ENCODE data around the gene AP5Z1. TPM values are rescaled to one million over a fixed set of nuclear protein-coding genes. Genes with fewer than 3 reads are reported as not detected.

AP5Z1 gene
- total RNA-seq, 1 donor from 2014 or later: 14.7 TPM

- no peak for FAIRE-seq
- DNase-seq (ENCODE audit: low spot score in 2 of 2): no peak
Observed at GRCh38 chr7:4817178-4817901, 41.9 kb downstream of the AP5Z1 start.

DNA sequence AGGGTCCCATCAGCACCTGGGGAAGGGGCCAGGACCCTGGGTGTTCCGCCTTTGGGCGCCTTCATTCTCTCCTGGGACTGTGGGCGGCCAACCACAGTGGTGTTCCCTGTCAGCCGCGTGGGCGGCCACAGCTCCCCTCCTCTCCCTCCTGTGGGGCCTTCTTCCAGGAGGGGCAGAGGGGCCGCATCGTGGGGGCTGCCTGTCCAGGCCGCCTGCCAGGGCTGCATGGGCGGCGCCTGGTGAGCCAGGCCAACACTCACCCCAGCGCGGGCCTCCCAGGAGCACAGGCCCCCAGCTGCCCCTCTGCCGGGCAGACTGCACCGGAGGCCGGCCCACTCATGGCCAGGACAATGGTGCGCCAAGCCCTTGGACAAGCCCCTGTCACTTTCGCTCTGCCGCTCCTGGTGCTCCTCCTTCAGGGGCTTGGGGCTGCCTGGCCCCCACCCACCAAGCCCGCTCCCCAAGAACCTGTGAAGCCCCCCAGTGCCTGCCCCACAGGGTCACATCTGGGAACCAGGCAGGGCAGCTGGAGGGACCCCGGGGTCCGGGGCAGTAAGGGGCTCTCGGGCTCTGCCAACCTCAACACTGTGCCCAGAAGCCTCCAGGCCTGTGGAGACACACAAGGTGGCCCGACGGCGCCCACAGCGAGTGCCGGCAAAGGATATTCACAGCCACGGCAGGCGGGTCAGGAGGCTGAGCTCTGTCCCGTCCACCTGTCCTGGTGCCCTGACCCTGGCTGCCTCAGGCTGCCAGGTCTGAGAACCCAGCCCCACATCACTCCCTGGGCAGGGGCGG lies 42.8 kb downstream of the AP5Z1 start:
- no peak for FAIRE-seq

DNA sequence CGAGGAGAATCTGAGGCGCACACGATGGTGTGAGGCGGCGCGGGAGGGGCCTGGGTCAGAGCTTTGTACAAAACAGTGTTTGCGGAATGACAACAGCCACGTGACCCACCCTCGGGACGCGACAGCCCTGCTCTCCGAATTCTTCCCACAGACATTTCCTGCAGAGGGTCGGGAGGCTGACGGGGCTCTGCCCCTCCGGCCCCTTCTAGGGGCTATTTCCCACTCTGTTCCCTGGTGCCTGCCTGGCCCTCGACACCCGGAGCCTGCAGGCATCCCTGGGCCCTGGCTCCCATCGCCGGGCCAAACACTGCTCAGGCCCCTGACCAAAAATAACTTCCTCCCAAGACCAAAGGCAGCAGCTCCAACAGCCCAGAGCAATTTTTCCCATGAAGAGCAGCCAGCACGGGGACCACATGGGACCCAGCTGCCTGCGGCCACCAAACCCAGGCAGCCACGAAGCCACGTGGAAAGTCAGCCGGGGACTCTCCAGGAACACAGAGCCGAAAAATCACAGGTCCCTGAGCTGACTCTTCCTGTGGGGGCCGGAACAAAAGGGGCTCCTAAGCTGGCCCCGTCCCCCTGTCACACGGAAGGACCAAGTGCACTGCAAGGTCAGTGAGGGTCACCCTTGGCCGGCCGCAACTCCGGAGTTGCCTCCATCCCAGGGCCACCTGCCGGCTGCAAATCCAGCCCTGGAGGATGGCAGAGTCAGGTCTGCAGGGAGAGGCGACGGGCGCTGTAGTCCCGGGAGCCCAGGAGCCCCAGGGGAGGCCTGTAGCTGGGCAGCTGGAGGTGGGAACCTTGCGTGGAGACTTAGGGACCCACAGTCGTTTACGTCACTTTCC lies 44.4 kb downstream of the AP5Z1 start:
- FAIRE-seq (no peak), DNase-seq (ENCODE audit: low spot score in 2 of 2) (no peak)

More for the DNA sequence above, 42.8 kb downstream of the AP5Z1 start:
- DNase-seq (ENCODE audit: low spot score in 2 of 2): no peak

GRCh38 chr7:4820405-4820966 lies 45.1 kb downstream of the AP5Z1 start:
- DNase-seq (ENCODE audit: low spot score in 2 of 2): no peak
- FAIRE-seq: no peak

DNA sequence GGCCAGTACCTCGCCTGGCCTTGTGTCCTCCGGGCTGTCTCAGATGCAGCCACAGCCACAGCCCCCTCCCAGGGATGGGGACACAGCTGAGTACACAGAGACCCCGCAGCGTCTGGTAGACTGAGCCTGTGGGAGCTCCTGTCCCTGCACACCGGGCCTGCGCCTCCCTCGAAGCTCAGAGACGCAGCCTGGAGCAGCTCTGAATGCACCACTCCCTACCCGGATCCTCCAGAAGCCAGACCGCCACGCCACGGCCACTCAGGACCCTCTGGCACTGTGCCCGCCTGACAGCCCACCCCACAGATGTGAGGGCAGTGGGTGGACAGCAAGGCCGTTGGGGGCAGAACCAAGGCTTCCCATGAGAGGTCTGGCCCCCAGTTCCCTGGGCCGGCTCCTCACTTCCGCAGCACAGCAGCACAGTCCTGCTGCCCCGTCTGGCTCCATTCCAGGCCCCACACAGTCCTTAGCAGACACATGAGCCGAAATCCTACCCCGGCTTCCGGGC lies 45.6 kb downstream of the AP5Z1 start:
- DNase-seq (ENCODE audit: low spot score in 2 of 2) (no peak), FAIRE-seq (no peak)

GRCh38 chr7:4822677-4823076 lies 47.3 kb downstream of the AP5Z1 start:
- DNase-seq (ENCODE audit: low spot score in 2 of 2): no peak
- no peak for FAIRE-seq

DNA sequence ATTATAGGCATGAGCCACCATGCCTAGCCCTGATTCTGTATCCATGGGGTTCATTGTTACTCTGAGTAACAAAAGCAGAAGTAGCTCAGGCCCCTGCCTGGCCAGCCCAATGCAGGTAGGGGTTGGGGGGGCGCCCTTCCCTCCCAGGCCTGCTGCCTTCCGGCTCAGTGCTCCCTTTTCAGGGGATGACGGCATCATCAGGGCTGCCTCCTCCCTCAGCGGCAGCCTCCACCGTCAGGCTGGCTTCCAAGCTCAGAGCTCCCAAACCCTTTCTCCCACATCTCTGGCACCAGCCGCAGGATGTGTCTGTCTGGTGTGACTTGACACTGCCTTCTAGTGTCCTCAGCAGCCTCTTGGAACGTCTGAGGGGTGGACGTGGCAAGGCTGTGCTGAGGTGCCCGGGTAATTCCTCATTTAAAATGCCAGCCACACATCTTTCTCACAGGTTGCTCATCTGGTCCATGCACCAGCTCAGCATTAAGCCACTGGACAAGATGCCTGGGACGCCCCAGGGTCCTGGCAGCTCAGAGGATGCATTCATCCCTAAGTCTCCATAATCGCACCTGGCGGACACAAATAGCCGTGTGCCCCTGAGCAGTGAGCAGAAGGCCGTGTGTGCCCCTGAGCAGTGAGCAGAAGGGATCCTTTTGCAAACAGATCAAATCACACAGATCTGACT lies 48.2 kb downstream of the AP5Z1 start:
- FAIRE-seq (no peak), DNase-seq (ENCODE audit: low spot score in 2 of 2) (no peak)

GRCh38 chr7:4824120-4824775 lies 48.8 kb downstream of the AP5Z1 start:
- FAIRE-seq (no peak), DNase-seq (ENCODE audit: low spot score in 2 of 2) (no peak)

- no peak for DNase-seq (ENCODE audit: low spot score in 2 of 2)
- FAIRE-seq: no peak
Observed at GRCh38 chr7:4825081-4825480, 49.7 kb downstream of the AP5Z1 start.

DNA sequence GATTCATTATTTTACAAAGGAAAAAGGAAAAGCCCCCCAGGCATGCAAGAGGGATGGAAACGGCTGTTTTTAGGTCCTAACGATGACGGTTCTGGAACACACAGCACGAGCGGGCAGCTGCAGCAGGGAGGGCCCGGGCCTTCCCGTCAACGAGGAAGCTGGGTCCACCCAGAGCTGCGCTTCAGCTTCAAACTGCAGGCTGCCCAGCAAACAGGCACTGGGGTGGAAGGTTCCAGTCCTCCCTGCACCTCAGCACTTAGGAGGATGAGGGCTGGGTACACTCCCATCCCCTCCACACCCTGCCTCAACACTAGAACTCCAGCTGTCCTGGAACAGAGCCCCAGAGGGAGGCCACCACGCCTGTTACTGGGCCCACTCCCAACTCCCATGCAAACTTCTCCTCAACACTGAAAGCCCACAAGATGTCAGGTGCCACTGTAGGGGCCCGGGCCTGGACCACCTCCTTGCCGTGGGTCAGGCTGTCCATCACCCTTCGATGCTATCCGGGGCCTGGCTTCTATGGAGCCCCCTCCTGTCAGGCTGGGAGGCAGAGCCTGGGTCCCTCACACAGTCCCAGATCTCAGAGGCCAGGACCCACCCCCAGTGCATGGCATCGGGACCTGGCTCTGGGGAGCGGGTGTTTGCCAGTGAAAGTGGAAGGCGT lies 53.4 kb downstream of the AP5Z1 start:
- no peak for DNase-seq (ENCODE audit: low spot score in 2 of 2)
- no peak for FAIRE-seq

GRCh38 chr7:4830176-4830575 lies 54.8 kb downstream of the AP5Z1 start:
- DNase-seq (ENCODE audit: low spot score in 2 of 2) (no peak), FAIRE-seq (no peak)

DNA sequence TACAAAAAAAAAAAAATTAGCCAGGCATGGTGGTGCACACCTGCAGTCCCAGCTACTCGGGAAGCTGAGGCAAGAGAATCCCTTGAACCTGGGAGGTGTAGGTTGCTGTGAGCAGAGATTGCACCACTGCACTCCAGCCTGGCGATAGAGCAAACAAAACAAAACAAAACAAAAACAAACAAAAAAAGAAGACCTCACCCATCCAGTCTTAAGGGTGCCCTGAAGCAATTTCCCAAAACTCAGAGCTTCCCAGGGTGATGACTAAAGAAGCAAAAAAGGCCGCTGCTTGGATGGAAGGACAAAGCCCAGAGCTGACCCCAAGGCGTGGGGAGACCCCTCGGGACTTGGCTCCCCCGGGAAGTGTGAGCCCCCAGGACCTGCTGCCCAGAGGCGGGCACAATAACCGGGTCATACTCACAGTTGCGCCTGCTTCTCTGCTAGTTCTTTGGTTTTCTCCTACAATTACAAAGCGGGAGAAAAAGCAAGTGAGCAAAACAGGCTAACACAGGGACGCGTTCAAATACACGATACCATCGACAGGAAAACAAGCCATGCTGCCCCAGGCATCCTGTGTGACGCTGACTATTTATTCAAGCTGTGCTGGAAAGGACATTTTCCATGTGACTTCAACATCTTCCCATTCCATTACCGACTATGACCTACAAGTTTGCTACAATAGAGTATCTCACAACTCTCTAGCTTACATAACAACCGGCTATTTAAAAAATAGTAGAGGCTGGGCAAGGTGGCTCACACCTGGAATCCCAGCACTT lies 56.5 kb downstream of the AP5Z1 start:
- DNase-seq (ENCODE audit: low spot score in 2 of 2) (no peak), FAIRE-seq (no peak)

- DNase-seq (ENCODE audit: low spot score in 2 of 2): no peak
- FAIRE-seq: no peak
Observed at GRCh38 chr7:4832711-4833110, 57.3 kb downstream of the AP5Z1 start.

DNA sequence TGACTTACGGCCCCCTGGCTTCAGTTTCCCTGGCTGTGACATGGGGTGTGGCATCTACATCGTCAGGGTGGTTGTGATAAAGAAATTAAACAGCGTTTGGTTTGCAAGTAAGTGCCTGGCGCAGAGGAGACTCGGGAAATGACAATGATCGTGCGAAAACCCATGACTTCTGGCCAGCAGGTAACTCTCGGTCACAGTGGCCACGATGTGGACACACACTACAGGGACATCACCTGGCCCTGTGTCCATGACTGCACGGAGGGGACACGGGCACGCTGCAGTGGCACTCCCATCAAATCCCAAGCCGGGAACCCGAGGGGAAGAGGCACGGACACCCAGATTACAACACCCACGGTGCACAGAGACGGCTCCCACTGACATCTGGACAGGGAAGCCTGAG lies 57.8 kb downstream of the AP5Z1 start:
- FAIRE-seq: no peak

GRCh38 chr7:4833691-4834600 lies 58.5 kb downstream of the AP5Z1 start:
- FAIRE-seq: no peak

More for the DNA sequence above, 57.8 kb downstream of the AP5Z1 start:
- no peak for DNase-seq (ENCODE audit: low spot score in 2 of 2)

GRCh38 chr7:4834601-4835397 lies 59.4 kb downstream of the AP5Z1 start:
- FAIRE-seq (no peak), DNase-seq (ENCODE audit: low spot score in 2 of 2) (no peak)

More at GRCh38 chr7:4833691-4834600, 58.5 kb downstream of the AP5Z1 start:
- DNase-seq (ENCODE audit: low spot score in 2 of 2): no peak
